ENCODE data around the gene TTC34.

GRCh38 chr1:2820731-2821372 lies 19.4 kb upstream of the TTC34 start:
- TF ChIP-seq POLR2AphosphoS5 (IDR thresholded peaks at IDR 0.05) (no peak), CTCF (IDR thresholded peaks at IDR 0.05) (no peak), POLR2A (IDR thresholded peaks at IDR 0.05) (no peak)
